ENCODE results near the gene PRPF39. TPM values are rescaled to one million over a fixed set of nuclear protein-coding genes. Genes with fewer than 3 reads are reported as not detected.

The PRPF39 gene
- polyA plus RNA-seq, 1 of the 3 experiments (the other 2 are of a cell fraction) = 14.6 TPM

- Histone ChIP-seq H3K4me3 (ENCODE audit: low read depth in 2 of 2, low read length in 1 of 2) (peak overlapping the region; percentile 68 to 77), H3K4me1 (ENCODE audit: control insufficient read depth in 1 of 2, insufficient read depth in 2 of 2, low read depth in 1 of 2, low read length in 1 of 2) (no peaks in the 10 kb centered on the region; a peak in 3 of 4 replicates), H3K36me3 (replicated peaks in 1 of 2; ENCODE audit: control insufficient read depth in 1 of 2, insufficient read depth in 2 of 2, low read length in 1 of 2) (peaks cover 0 to 6% of the 10 kb centered on the region in 2 experiments), H3K79me2 (ENCODE audit: insufficient read depth) (peaks cover 58% of the 10 kb centered on the region), H3F3A (replicated peaks; ENCODE audit: insufficient read depth) (peaks cover 5% of the 10 kb centered on the region), H3K27me3 (ENCODE audit: insufficient read depth) (no peaks in the 10 kb centered on the region), H4K20me1 (ENCODE audit: insufficient read depth) (no peaks in the 10 kb centered on the region), H3K27ac (ENCODE audit: low read depth in 2 of 2, low read length in 1 of 2) (peak overlapping the region; percentile 72 to 82), H3K9me3 (no peaks in the 10 kb centered on the region), H3K4me2 (peak overlapping the region; percentile 67), H3K9ac (peak overlapping the region; percentile 89), H2AFZ (ENCODE audit: low read depth) (peak overlapping the region; percentile 83; the same call in 1 of the 2 replicates), H3K9me2 (no peaks in the 10 kb centered on the region)
- CTCF ChIA-PET = interaction anchor here (0.7 kb wide), 1 partner anchor 42 kb away, joined by 3 read pairs; no protein-coding TSS in a partner anchor
- POLR2A ChIA-PET = no interaction called here
- DNase-seq = no peak
- no peak for TF ChIP-seq RCOR1 (IDR thresholded peaks at IDR 0.05; ENCODE audit: low read length)
- no peak for TF ChIP-seq RAD21 (IDR thresholded peaks at IDR 0.05; ENCODE audit: low read length)
- TF ChIP-seq REST (IDR thresholded peaks at IDR 0.05; ENCODE audit: low read depth, low read length) = no peak
- TF ChIP-seq YY1 (IDR thresholded peaks at IDR 0.05; ENCODE audit: low read depth) = no peak
- WGBS (ENCODE audit: low lambda C conversion rate) = under 1% methylated on average over 8 of the region's 9 CpGs
Measured at GRCh38 chr14:45133683-45134050, 49.8 kb downstream of the PRPF39 start.

GRCh38 chr14:45134051-45134958, 50.4 kb downstream of the PRPF39 start, which contains the start of gene FKBP3:
FKBP3 (minus strand) TSS chr14:45134481; CDS start chr14:45134456, 25 bp downstream.
- DNase-seq = peak; percentile 86
- no peaks in the 10 kb centered on the region for H3K9me3 ChIP-seq
- POLR2A ChIA-PET = no interaction called here
- peaks cover 5% of the 10 kb centered on the region for H3F3A ChIP-seq (replicated peaks; ENCODE audit: insufficient read depth)
- H3K36me3 ChIP-seq (replicated peaks in 1 of 2; ENCODE audit: control insufficient read depth in 1 of 2, insufficient read depth in 2 of 2, low read length in 1 of 2) = peaks cover 0 to 2% of the 10 kb centered on the region in 2 experiments
- peak within 1 kb of the TSS; percentile 74 for H3K4me2 ChIP-seq
- no peaks in the 10 kb centered on the region for H4K20me1 ChIP-seq (ENCODE audit: insufficient read depth)
- peak within 1 kb of the TSS; percentile 86 for H2AFZ ChIP-seq (ENCODE audit: low read depth)
- peak within 1 kb of the TSS; percentile 68 to 77 for H3K4me3 ChIP-seq (ENCODE audit: low read depth in 2 of 2, low read length in 1 of 2)
- peak within 1 kb of the TSS; percentile 72 to 82 for H3K27ac ChIP-seq (ENCODE audit: low read depth in 2 of 2, low read length in 1 of 2)
- H3K4me1 ChIP-seq (ENCODE audit: control insufficient read depth in 1 of 2, insufficient read depth in 2 of 2, low read depth in 1 of 2, low read length in 1 of 2) = no peaks in the 10 kb centered on the region; a peak in 3 of 4 replicates
- H3K9ac ChIP-seq = peak within 1 kb of the TSS; percentile 89
- H3K27me3 ChIP-seq (ENCODE audit: insufficient read depth) = no peaks in the 10 kb centered on the region
- WGBS (ENCODE audit: low lambda C conversion rate) = 0% methylated on average over 13 of the region's 53 CpGs
- H3K9me2 ChIP-seq = no peaks in the 10 kb centered on the region
- CTCF ChIA-PET = interaction anchor here (0.5 to 1.1 kb wide), 4 partner anchors 40 to 222 kb away, joined by 3 read pairs; no protein-coding TSS in a partner anchor
- peaks cover 64% of the 10 kb centered on the region for H3K79me2 ChIP-seq (ENCODE audit: insufficient read depth)
- TF ChIP-seq TAF1 (IDR thresholded peaks at IDR 0.05; ENCODE audit: borderline replicate concordance, low read depth, low read length) (peak; percentile 70; the same call in 1 of the 2 replicates), SMC3 (IDR thresholded peaks at IDR 0.05; ENCODE audit: low read depth, low read length) (no peak), EZH2phosphoT487 (IDR thresholded peaks at IDR 0.05; ENCODE audit: borderline replicate concordance, low read depth) (no peak), GABPA (IDR thresholded peaks at IDR 0.05; ENCODE audit: low read depth) (0 out of 2 replicates have a peak, but pooled peaks have one; percentile 28), ELF1 (IDR thresholded peaks at IDR 0.05) (no peak), MXI1 (IDR thresholded peaks at IDR 0.05; ENCODE audit: low read depth, low read length) (peak; percentile 15; the same call in 1 of the 2 replicates), RAD21 (IDR thresholded peaks at IDR 0.05; ENCODE audit: low read length) (peak; percentile 15; the same call in 1 of the 2 replicates), EP300 (IDR thresholded peaks at IDR 0.05; ENCODE audit: borderline replicate concordance in 1 of 2, low read depth in 1 of 2, low read length in 1 of 2) (0 out of 4 replicates have a peak, but pooled peaks of 1 of the 2 experiments have one; percentile 6), TEAD4 (IDR thresholded peaks at IDR 0.05; ENCODE audit: borderline replicate concordance, insufficient read depth) (no peak), NRF1 (IDR thresholded peaks at IDR 0.05; ENCODE audit: low read depth, low read length) (no peak), TCF12 (IDR thresholded peaks at IDR 0.05) (no peak), SIN3A (IDR thresholded peaks at IDR 0.05; ENCODE audit: borderline replicate concordance, low read depth, low read length) (0 out of 2 replicates have a peak, but pooled peaks have one; percentile 42), YY1 (IDR thresholded peaks at IDR 0.05; ENCODE audit: low read depth) (peak; percentile 82), FOSL2 (IDR thresholded peaks at IDR 0.05; ENCODE audit: borderline replicate concordance, low read depth) (no peak), POLR2AphosphoS5 (IDR thresholded peaks at IDR 0.05; ENCODE audit: low read depth, low read length) (peak; percentile 75; the same call in 1 of the 2 replicates), IRF3 (IDR thresholded peaks at IDR 0.05; ENCODE audit: low read depth, low read length) (no peak), PBX3 (IDR thresholded peaks at IDR 0.05) (peak; percentile 94)
